CD14-positive monocyte (primary cell): ENCODE data around the gene ANK2. TPM values are rescaled to one million over a fixed set of nuclear protein-coding genes. Genes with fewer than 3 reads are reported as not detected.

ENCODE experiments used
- DNase-seq, 3 donors: peaks; one replicate each; pipeline ENCODE4 v3.0.0-alpha.2; 2011 to 2022
- H2AFZ ChIP-seq: 2 replicates; pipeline ENCODE4 v1.6.0; 2012; ENCODE audit warnings: mild to moderate bottlenecking, low read depth, low read length, inconsistent platforms; ENCODE audit not compliant: insufficient read depth, poor library complexity, severe bottlenecking
- H3K27ac ChIP-seq, 2 donors: 1 replicate in 1 of 2; 2 replicates in 1 of 2; pipeline ENCODE4 v1.5.1; 2012 to 2013; ENCODE audit warnings: low read length in 2 of 2, control low read depth in 1 of 2, inconsistent platforms in 1 of 2, low read depth in 1 of 2, mild to moderate bottlenecking in 1 of 2
- H3K27me3 ChIP-seq, 2 donors: one replicate each; pipeline versions ENCODE4 v1.6.0 to v1.6.1; 2011 to 2013; ENCODE audit warnings: low read length in 2 of 2; ENCODE audit not compliant: control insufficient read depth in 2 of 2, insufficient read depth in 2 of 2
- H3K36me3 ChIP-seq, 2 donors: replicated peaks in 1 of 2; 1 replicate in 1 of 2; 2 replicates in 1 of 2; pipeline versions ENCODE4 v1.5.1 to v1.6.1; 2012 to 2013; ENCODE audit warnings: low read length in 2 of 2, control low read depth in 1 of 2, inconsistent platforms in 1 of 2, mild to moderate bottlenecking in 1 of 2; ENCODE audit not compliant: insufficient read depth in 2 of 2, control insufficient read depth in 1 of 2
- H3K4me1 ChIP-seq, 2 donors: 1 replicate in 1 of 2; 2 replicates in 1 of 2; pipeline versions ENCODE4 v1.5.1 to v1.6.1; 2012 to 2013; ENCODE audit warnings: low read length in 2 of 2, control low read depth in 1 of 2, inconsistent platforms in 1 of 2, mild to moderate bottlenecking in 1 of 2, moderate library complexity in 1 of 2; ENCODE audit not compliant: insufficient read depth in 2 of 2, control insufficient read depth in 1 of 2
- H3K4me2 ChIP-seq: replicated peaks from 2 replicates; pipeline ENCODE3; 2012; ENCODE audit warnings: low read length, moderate library complexity, mild to moderate bottlenecking; ENCODE audit not compliant: poor library complexity, severe bottlenecking; ENCODE audit errors: extremely low read depth
- H3K4me3 ChIP-seq, 3 experiments: fragments of 200-600 bp in 1 of 3; sonication (generic) in 1 of 3; replicated peaks in 1 of 3; 1 replicate in 2 of 3; 2 replicates in 1 of 3; pipeline ENCODE4 v1.5.1; 2011 to 2013; ENCODE audit warnings: low read length in 3 of 3, mild to moderate bottlenecking in 3 of 3, control low read depth in 2 of 3, low read depth in 2 of 3, inconsistent platforms in 1 of 3, moderate library complexity in 1 of 3
- H3K79me2 ChIP-seq: 2 replicates; pipeline ENCODE4 v1.6.0; 2012; ENCODE audit warnings: mild to moderate bottlenecking, control low read depth, inconsistent platforms, low read length, moderate library complexity; ENCODE audit not compliant: insufficient read depth
- H3K9ac ChIP-seq: 2 replicates; pipeline ENCODE4 v1.6.0; 2017; ENCODE audit warnings: low read length, mild to moderate bottlenecking; ENCODE audit not compliant: insufficient read depth, poor library complexity, severe bottlenecking
- H3K9me3 ChIP-seq, 2 donors: replicated peaks in 1 of 2; 1 replicate in 1 of 2; 2 replicates in 1 of 2; pipeline versions ENCODE4 v1.5.1 to v1.6.1; 2012 to 2013; ENCODE audit warnings: low read length in 2 of 2, control low read depth in 1 of 2; ENCODE audit not compliant: control insufficient read depth in 1 of 2, insufficient read depth in 1 of 2
- H4K20me1 ChIP-seq: 2 replicates; pipeline ENCODE4 v1.6.0; 2012; ENCODE audit warnings: mild to moderate bottlenecking, low read length, control low read depth, moderate library complexity; ENCODE audit not compliant: insufficient read depth
- H3K27ac Mint-ChIP-seq, 7 donors: one replicate each; pipeline ENCODE4 v1.8.0; 2020; ENCODE audit warnings: mild to moderate bottlenecking in 7 of 7, mixed read lengths in 7 of 7, moderate library complexity in 6 of 7, inconsistent platforms in 2 of 7
- H3K27me3 Mint-ChIP-seq, 3 donors: one replicate each; pipeline ENCODE4 v1.8.0; 2021 to 2022; ENCODE audit warnings: low read depth in 3 of 3, mild to moderate bottlenecking in 3 of 3, mixed read lengths in 3 of 3, moderate library complexity in 3 of 3, inconsistent platforms in 1 of 3
- H3K36me3 Mint-ChIP-seq, 2 donors: one replicate each; pipeline ENCODE4 v1.8.0; 2020; ENCODE audit warnings: mixed read lengths in 2 of 2, inconsistent platforms in 1 of 2, mild to moderate bottlenecking in 1 of 2
- H3K4me1 Mint-ChIP-seq: one replicate; pipeline ENCODE4 v1.8.0; 2020; ENCODE audit warnings: mild to moderate bottlenecking, mixed read lengths
- H3K4me3 Mint-ChIP-seq, 2 donors: one replicate each; pipeline ENCODE4 v1.8.0; 2020; ENCODE audit warnings: mild to moderate bottlenecking in 2 of 2, mixed read lengths in 2 of 2, moderate library complexity in 1 of 2
- H3K9me3 Mint-ChIP-seq, 7 donors: one replicate each; pipeline ENCODE4 v1.8.0; 2020 to 2022; ENCODE audit warnings: mixed read lengths in 7 of 7, mild to moderate bottlenecking in 6 of 7, moderate library complexity in 6 of 7, inconsistent platforms in 2 of 7
- WGBS: methylation state at CpG from one replicate; pipeline ENCODE4 v1.1.5; 2013; ENCODE audit warnings: missing lambda C conversion rate; ENCODE audit not compliant: insufficient coverage; 5-methylcytosine and 5-hydroxymethylcytosine counted together
- intact Hi-C, 2 donors: fragments of 100-400 bp; cut with micrococcal nuclease; formaldehyde crosslinking; loops; one replicate each; pipeline versions ENCODE4 v1.15.0 to v1.15.1; 2023
- polyA plus RNA-seq, 3 donors: library from polyadenylated mRNA; depleted of rRNA in 1 of 3; unstranded in 2 of 3; stranded (reverse) in 1 of 3; fragments of 300-500 nt in 2 of 3; fragments of >200 nt in 1 of 3; fragmentation: Illumina TruSeq in 2 of 3; gene quantifications; 1 replicate in 2 of 3; 2 replicates in 1 of 3; pipeline ENCODE4 v1.2.3, GENCODE V29; 2012 to 2021
- TF ChIP-seq, protein P1 (sequence below): fragments of 200-600 bp; IDR thresholded peaks from one replicate; pipeline ENCODE4 v1.8.0; 2022; ENCODE audit warnings: antibody characterized with exemption, mild to moderate bottlenecking

Gene ANK2
- polyA plus RNA-seq, 3 donors = not detected

DNA sequence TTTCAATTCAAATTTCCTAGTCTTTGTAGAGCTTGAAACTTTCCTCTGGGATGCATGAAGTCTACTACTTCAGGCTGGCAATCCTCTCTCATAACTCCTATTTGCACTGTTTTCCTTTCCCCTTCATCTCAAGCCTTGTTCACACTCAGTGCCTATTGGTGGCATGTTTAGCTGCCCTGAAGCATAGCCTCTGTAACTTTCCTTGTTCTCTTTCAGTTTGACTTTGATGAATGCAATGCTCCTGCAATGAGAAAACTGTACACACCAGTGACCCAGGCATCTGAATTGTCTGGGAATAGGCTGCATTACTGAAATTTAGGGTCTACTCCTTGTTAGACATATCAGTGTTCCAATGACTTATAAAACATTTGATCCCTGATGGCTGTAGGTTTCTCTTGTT lies 81.7 kb downstream of the ANK2 start:
- H3K36me3 ChIP-seq = no peaks in the 10 kb centered on the region
- no peaks in the 10 kb centered on the region for H3K79me2 ChIP-seq
- no peaks in the 10 kb centered on the region for H3K9me3 ChIP-seq
- H3K9ac ChIP-seq = no peak overlapping the region
- no peak overlapping the region for H2AFZ ChIP-seq
- DNase-seq = no peak
- H3K27ac ChIP-seq = no peak overlapping the region
- peaks cover 0 to 1% (median 0%) of the 10 kb centered on the region in 3 donors for H3K27me3 Mint-ChIP-seq
- no peaks in the 10 kb centered on the region for H3K36me3 Mint-ChIP-seq
- H3K4me1 ChIP-seq = no peaks in the 10 kb centered on the region
- no peak overlapping the region for H3K4me2 ChIP-seq
- H4K20me1 ChIP-seq = no peaks in the 10 kb centered on the region
- H3K27me3 ChIP-seq = no peaks in the 10 kb centered on the region
- no peak overlapping the region for H3K4me3 Mint-ChIP-seq
- H3K4me3 ChIP-seq = no peak overlapping the region
- H3K4me1 Mint-ChIP-seq = no peaks in the 10 kb centered on the region
- peaks cover 0 to 1% (median 0%) of the 10 kb centered on the region in 7 donors for H3K9me3 Mint-ChIP-seq
- TF ChIP-seq, protein P1, sequence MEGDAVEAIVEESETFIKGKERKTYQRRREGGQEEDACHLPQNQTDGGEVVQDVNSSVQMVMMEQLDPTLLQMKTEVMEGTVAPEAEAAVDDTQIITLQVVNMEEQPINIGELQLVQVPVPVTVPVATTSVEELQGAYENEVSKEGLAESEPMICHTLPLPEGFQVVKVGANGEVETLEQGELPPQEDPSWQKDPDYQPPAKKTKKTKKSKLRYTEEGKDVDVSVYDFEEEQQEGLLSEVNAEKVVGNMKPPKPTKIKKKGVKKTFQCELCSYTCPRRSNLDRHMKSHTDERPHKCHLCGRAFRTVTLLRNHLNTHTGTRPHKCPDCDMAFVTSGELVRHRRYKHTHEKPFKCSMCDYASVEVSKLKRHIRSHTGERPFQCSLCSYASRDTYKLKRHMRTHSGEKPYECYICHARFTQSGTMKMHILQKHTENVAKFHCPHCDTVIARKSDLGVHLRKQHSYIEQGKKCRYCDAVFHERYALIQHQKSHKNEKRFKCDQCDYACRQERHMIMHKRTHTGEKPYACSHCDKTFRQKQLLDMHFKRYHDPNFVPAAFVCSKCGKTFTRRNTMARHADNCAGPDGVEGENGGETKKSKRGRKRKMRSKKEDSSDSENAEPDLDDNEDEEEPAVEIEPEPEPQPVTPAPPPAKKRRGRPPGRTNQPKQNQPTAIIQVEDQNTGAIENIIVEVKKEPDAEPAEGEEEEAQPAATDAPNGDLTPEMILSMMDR = no peak
- intact Hi-C loops = no loop called here
- H3K27ac Mint-ChIP-seq = no peak overlapping the region

DNA sequence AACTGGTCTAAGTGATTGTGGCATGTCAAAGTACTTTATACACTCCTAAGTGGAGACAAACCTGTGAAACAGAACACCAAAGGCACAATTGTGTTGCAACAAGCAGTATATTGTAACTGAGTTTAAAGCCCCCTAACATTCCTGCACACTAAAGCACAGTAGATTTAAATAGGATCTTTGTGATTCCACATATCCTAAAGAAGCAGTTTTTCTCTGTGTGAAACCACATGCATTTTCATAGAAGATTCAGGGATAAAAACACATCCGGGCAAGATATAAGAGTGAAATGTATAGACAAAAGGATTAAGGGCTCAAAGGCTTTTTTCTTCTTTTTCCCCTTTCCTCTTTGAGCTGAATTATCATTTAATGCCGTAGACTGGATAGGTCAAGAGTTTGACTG lies 82.2 kb downstream of the ANK2 start:
- intact Hi-C loops = no loop called here
- no peak overlapping the region for H3K4me2 ChIP-seq
- no peak for DNase-seq
- TF ChIP-seq, protein P1 = no peak
- no peaks in the 10 kb centered on the region for H4K20me1 ChIP-seq
- no peak overlapping the region for H3K9ac ChIP-seq
- H3K9me3 ChIP-seq = no peaks in the 10 kb centered on the region
- no peak overlapping the region for H2AFZ ChIP-seq
- no peaks in the 10 kb centered on the region for H3K36me3 ChIP-seq
- no peaks in the 10 kb centered on the region for H3K4me1 ChIP-seq
- no peak overlapping the region for H3K27ac ChIP-seq
- H3K27ac Mint-ChIP-seq = no peak overlapping the region
- no peaks in the 10 kb centered on the region for H3K79me2 ChIP-seq
- H3K4me3 ChIP-seq = no peak overlapping the region
- no peaks in the 10 kb centered on the region for H3K27me3 ChIP-seq
- H3K27me3 Mint-ChIP-seq = no peaks in the 10 kb centered on the region
- WGBS = no CpG with 5 or more reads among the region's 2 CpGs
- no peaks in the 10 kb centered on the region for H3K4me1 Mint-ChIP-seq
- H3K36me3 Mint-ChIP-seq = no peaks in the 10 kb centered on the region
- H3K9me3 Mint-ChIP-seq = peaks cover 0 to 2% (median 0%) of the 10 kb centered on the region in 7 donors
- no peak overlapping the region for H3K4me3 Mint-ChIP-seq
